Fibroblast of lung (primary cell): ENCODE data around the gene HPS1. TPM values are rescaled to one million over a fixed set of nuclear protein-coding genes. Genes with fewer than 3 reads are reported as not detected.

ENCODE experiments used
- DNase-seq, 2 donors: peaks; one replicate each; pipeline versions ENCODE4 v3.0.0 to v3.0.0-alpha.2; 2010; ENCODE audit warnings: low read depth in 2 of 2
- H2AFZ ChIP-seq: 2 replicates; pipeline ENCODE4 v1.5.1; 2012; ENCODE audit warnings: low read length, control low read depth, inconsistent platforms
- H3K27ac ChIP-seq: 2 replicates; pipeline ENCODE4 v1.5.1; 2011; ENCODE audit warnings: low read length, control low read depth; ENCODE audit not compliant: insufficient read depth
- H3K27me3 ChIP-seq: 2 replicates; pipeline ENCODE4 v1.5.1; 2011; ENCODE audit warnings: mild to moderate bottlenecking, low read length; ENCODE audit not compliant: control insufficient read depth, insufficient read depth
- H3K36me3 ChIP-seq: 2 replicates; pipeline ENCODE4 v1.5.1; 2011; ENCODE audit warnings: low read length; ENCODE audit not compliant: control insufficient read depth, insufficient read depth
- H3K4me1 ChIP-seq: 2 replicates; pipeline ENCODE4 v1.5.1; 2011; ENCODE audit warnings: low read length; ENCODE audit not compliant: control insufficient read depth, insufficient read depth; ENCODE audit errors: extremely low read depth
- H3K4me2 ChIP-seq: 2 replicates; pipeline ENCODE4 v1.5.1; 2011; ENCODE audit warnings: low read length, control low read depth; ENCODE audit not compliant: insufficient read depth; ENCODE audit errors: extremely low read depth
- H3K4me3 ChIP-seq, 4 experiments: fragments of 200-600 bp in 1 of 4; sonication (generic) in 1 of 4; replicated peaks in 1 of 4; 2 replicates each; pipeline ENCODE4 v1.5.1; 2011 to 2016; ENCODE audit warnings: low read length in 4 of 4, low read depth in 3 of 4, mild to moderate bottlenecking in 3 of 4, control low read depth in 2 of 4, inconsistent platforms in 1 of 4, mixed read lengths in 1 of 4; ENCODE audit not compliant: insufficient read depth in 1 of 4; ENCODE audit errors: control extremely low read depth in 1 of 4
- H3K79me2 ChIP-seq: 2 replicates; pipeline ENCODE4 v1.5.1; 2012; ENCODE audit warnings: mild to moderate bottlenecking, low read length, inconsistent platforms; ENCODE audit not compliant: control insufficient read depth, insufficient read depth
- H3K9ac ChIP-seq: 2 replicates; pipeline ENCODE4 v1.5.1; 2011; ENCODE audit warnings: mild to moderate bottlenecking, low read length, control low read depth; ENCODE audit not compliant: insufficient read depth
- H3K9me3 ChIP-seq: 2 replicates; pipeline ENCODE4 v1.5.1; 2012; ENCODE audit warnings: low read depth, low read length; ENCODE audit not compliant: control insufficient read depth, insufficient read depth
- H4K20me1 ChIP-seq: 2 replicates; pipeline ENCODE4 v1.5.1; 2011; ENCODE audit warnings: low read length; ENCODE audit not compliant: control insufficient read depth, insufficient read depth; ENCODE audit errors: extremely low read depth
- EZH2 ChIP-seq: IDR thresholded peaks from 2 replicates; pipeline ENCODE4 v1.5.1; 2012; ENCODE audit warnings: low read length, control low read depth, mild to moderate bottlenecking; ENCODE audit errors: missing control alignments
- polyA plus RNA-seq, 2 donors: library from polyadenylated mRNA; depleted of rRNA in 1 of 2; stranded (reverse) in 1 of 2; unstranded in 1 of 2; fragments of >200 nt; gene quantifications; 2 replicates each; pipeline ENCODE4 v1.2.1, GENCODE V29; 2011 to 2012; ENCODE audit warnings: missing spikeins in 1 of 2
- total RNA-seq: library from RNA; depleted of rRNA; stranded (reverse); fragments of >200 nt; gene quantifications from 2 replicates; pipeline ENCODE4 v1.2.1, GENCODE V29; 2014
- TF ChIP-seq, protein P1 (sequence below), 2 donors: IDR thresholded peaks in 1 of 2; conservative IDR thresholded peaks in 1 of 2; 1 replicate in 1 of 2; 2 replicates in 1 of 2; pipeline ENCODE4 v1.5.1; 2011 to 2012; ENCODE audit warnings: low read length in 2 of 2, control low read depth in 1 of 2, inconsistent platforms in 1 of 2, low read depth in 1 of 2, mild to moderate bottlenecking in 1 of 2

The HPS1 gene
- total and polyA plus RNA-seq, 2 donors (not counting 1 experiment from before 2014, with no cell fraction given), result 44.6 to 58.1 TPM

GRCh38 chr10:98420786-98421185, 25.9 kb downstream of the HPS1 start:
- Histone ChIP-seq H3K4me3 (no peak overlapping the region), H3K27me3 (no peaks in the 10 kb centered on the region), H4K20me1 (no peaks in the 10 kb centered on the region), H3K79me2 (no peaks in the 10 kb centered on the region), H3K36me3 (peaks cover 15% of the 10 kb centered on the region), H3K27ac (no peak overlapping the region), H3K9ac (no peak overlapping the region), H2AFZ (no peak overlapping the region), H3K9me3 (no peaks in the 10 kb centered on the region), H3K4me2 (no peak overlapping the region), H3K4me1 (no peaks in the 10 kb centered on the region)
- no peak for DNase-seq
- TF ChIP-seq, protein P1, sequence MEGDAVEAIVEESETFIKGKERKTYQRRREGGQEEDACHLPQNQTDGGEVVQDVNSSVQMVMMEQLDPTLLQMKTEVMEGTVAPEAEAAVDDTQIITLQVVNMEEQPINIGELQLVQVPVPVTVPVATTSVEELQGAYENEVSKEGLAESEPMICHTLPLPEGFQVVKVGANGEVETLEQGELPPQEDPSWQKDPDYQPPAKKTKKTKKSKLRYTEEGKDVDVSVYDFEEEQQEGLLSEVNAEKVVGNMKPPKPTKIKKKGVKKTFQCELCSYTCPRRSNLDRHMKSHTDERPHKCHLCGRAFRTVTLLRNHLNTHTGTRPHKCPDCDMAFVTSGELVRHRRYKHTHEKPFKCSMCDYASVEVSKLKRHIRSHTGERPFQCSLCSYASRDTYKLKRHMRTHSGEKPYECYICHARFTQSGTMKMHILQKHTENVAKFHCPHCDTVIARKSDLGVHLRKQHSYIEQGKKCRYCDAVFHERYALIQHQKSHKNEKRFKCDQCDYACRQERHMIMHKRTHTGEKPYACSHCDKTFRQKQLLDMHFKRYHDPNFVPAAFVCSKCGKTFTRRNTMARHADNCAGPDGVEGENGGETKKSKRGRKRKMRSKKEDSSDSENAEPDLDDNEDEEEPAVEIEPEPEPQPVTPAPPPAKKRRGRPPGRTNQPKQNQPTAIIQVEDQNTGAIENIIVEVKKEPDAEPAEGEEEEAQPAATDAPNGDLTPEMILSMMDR (conservative IDR thresholded peaks at IDR 0.05 in 1 of 2, IDR thresholded peaks at IDR 0.05 in 1 of 2; ENCODE audit: low read depth in 1 of 2, low read length in 2 of 2), result no peak
- no peak for TF ChIP-seq EZH2

- Histone ChIP-seq H3K79me2 (peaks cover 1% of the 10 kb centered on the region), H3K27me3 (no peaks in the 10 kb centered on the region), H3K36me3 (peaks cover 11% of the 10 kb centered on the region), H3K4me3 (no peak overlapping the region), H4K20me1 (no peaks in the 10 kb centered on the region), H2AFZ (no peak overlapping the region), H3K4me2 (no peak overlapping the region), H3K4me1 (peaks cover 3% of the 10 kb centered on the region), H3K27ac (no peak overlapping the region), H3K9ac (no peak overlapping the region), H3K9me3 (no peaks in the 10 kb centered on the region)
- TF ChIP-seq, protein P1 (conservative IDR thresholded peaks at IDR 0.05 in 1 of 2, IDR thresholded peaks at IDR 0.05 in 1 of 2; ENCODE audit: low read depth in 1 of 2, low read length in 2 of 2), result no peak
- no peak for TF ChIP-seq EZH2
- no peak for DNase-seq
These were observed 27.1 kb downstream of the HPS1 start for GRCh38 chr10:98419469-98420261.

DNA sequence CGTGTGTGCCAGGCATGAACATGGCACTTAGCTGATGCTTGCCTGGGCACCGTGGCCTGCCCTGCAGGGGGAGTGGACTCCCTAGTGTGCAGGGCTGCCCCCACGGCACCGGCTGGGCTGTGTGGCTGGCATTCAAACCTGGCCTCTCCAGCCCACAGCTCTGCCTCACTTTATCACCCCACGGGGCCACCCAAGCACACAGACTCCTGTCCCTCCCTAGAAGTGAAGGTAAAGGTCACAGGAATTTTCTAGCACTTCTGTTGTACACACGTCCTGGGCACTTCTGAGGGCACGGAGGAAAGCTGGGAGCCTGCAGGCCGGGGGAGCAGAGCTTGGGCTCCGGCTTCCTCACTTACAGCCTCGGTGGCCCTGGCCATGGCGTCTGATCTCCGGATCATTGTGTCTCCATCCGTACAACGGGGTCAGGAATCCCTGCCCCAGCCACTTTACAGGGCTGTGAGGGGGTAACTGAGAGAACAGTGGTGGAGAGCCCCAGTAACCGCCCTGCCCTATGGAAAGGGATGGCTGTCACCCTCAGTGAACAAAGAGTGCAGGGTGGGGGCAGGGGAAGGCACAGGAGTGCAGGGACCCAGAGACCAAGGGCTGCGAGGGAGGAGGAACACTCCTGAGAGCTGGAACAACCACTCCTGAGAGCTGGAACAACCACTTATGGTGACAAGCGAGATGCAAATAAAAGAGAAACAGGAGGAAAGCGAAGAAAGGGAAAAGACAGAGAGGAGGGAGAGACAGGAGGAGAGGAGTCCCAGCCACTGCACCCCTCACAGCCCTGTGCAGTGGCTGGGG, 27.9 kb downstream of the HPS1 start:
- H3K4me2 ChIP-seq, result no peak overlapping the region
- H3K4me1 ChIP-seq, result peaks cover 3% of the 10 kb centered on the region
- H2AFZ ChIP-seq, result no peak overlapping the region
- peaks cover 9% of the 10 kb centered on the region for H3K79me2 ChIP-seq
- TF ChIP-seq EZH2, result no peak
- TF ChIP-seq, protein P1 (conservative IDR thresholded peaks at IDR 0.05 in 1 of 2, IDR thresholded peaks at IDR 0.05 in 1 of 2; ENCODE audit: low read depth in 1 of 2, low read length in 2 of 2), result no peak
- no peak overlapping the region for H3K4me3 ChIP-seq
- no peak overlapping the region for H3K27ac ChIP-seq
- no peaks in the 10 kb centered on the region for H3K27me3 ChIP-seq
- H3K9me3 ChIP-seq, result no peaks in the 10 kb centered on the region
- peaks cover 10% of the 10 kb centered on the region for H3K36me3 ChIP-seq
- H4K20me1 ChIP-seq, result no peaks in the 10 kb centered on the region
- no peak for DNase-seq
- no peak overlapping the region for H3K9ac ChIP-seq
